Activated CD8-positive, alpha-beta memory T cell treated with anti-CD3 and anti-CD28 coated beads, Interleukin-2, amount 10 ng/mL, durations not matched to agents 7 days and 5 days (primary cell): Measurements from ENCODE around the gene MPZL2. TPM values are rescaled to one million over a fixed set of nuclear protein-coding genes. Genes with fewer than 3 reads are reported as not detected.

Experiments
- ATAC-seq: fragments of 150-1000 bp; cut with Tn5 transposase; one replicate; pipeline ENCODE4 v1.10.0; 2021; ENCODE audit warnings: moderate library complexity
- CTCF ChIA-PET: fragments of 350-600 bp; sonication (Branson Sonifier 250); formaldehyde crosslinking; loops from one replicate; lab custom pipeline; 2021; ENCODE audit warnings: antibody characterized with exemption; lab: Charles Lee
- DNase-seq: peaks from one replicate; pipeline ENCODE4 v3.0.0-alpha.2; 2020
- H3K27ac Mint-ChIP-seq: one replicate; pipeline ENCODE4 v1.8.0; 2021; ENCODE audit warnings: mild to moderate bottlenecking, mixed read lengths
- H3K27me3 Mint-ChIP-seq: one replicate; pipeline ENCODE4 v1.8.0; 2021; ENCODE audit warnings: mixed read lengths
- H3K36me3 Mint-ChIP-seq: one replicate; pipeline ENCODE4 v1.8.0; 2021; ENCODE audit warnings: mild to moderate bottlenecking, mixed read lengths
- H3K4me1 Mint-ChIP-seq: one replicate; pipeline ENCODE4 v1.8.0; 2021; ENCODE audit warnings: mixed read lengths
- H3K4me3 Mint-ChIP-seq: one replicate; pipeline ENCODE4 v1.8.0; 2021; ENCODE audit warnings: mild to moderate bottlenecking, moderate library complexity, mixed read lengths
- H3K9me3 Mint-ChIP-seq: one replicate; pipeline ENCODE4 v1.8.0; 2022; ENCODE audit warnings: low read depth, mixed read lengths
- total RNA-seq, 2 experiments: library from RNA; stranded (reverse); gene quantifications; one replicate each; pipeline ENCODE4 v1.2.3, GENCODE V29; 2021

MPZL2 gene
- total RNA-seq, 2 experiments from 2014 or later = 3.0 to 3.2 TPM

DNA sequence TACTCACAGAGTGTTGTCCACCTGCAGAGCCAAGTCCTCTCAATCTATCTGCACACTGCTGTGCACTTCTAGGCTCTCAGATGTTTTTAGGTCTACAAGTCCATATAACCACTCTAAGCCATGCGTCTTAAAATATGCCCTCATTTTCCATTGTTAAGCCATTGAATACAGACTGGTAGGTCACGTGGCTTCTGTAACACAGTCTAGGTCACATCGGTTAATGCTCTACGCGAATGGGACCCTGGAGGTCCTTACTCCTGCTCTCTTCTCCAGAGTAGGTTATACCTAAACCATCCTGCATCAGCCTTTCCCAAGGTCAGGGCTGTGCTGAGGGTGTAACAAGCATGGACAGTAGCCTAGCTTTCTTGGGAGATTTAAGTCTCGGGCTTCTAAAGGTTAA, 40.1 kb downstream of the MPZL2 start:
- Mint-ChIP-seq H3K9me3 (no peaks in the 10 kb centered on the region), H3K27ac (peak overlapping the region; percentile 97), H3K4me3 (peak overlapping the region; percentile 85), H3K36me3 (peaks cover 48% of the 10 kb centered on the region), H3K4me1 (peaks cover 86% of the 10 kb centered on the region), H3K27me3 (no peaks in the 10 kb centered on the region)
- CTCF ChIA-PET = interaction anchor here (1.2 to 4.6 kb wide), 11 partner anchors 8 to 119 kb away, joined by 4 to 48 read pairs (median 9); partner anchors contain the start of genes CD3D, CD3E and MPZL3
- ATAC-seq (peak; percentile 35), DNase-seq (peak; percentile 71)

DNA sequence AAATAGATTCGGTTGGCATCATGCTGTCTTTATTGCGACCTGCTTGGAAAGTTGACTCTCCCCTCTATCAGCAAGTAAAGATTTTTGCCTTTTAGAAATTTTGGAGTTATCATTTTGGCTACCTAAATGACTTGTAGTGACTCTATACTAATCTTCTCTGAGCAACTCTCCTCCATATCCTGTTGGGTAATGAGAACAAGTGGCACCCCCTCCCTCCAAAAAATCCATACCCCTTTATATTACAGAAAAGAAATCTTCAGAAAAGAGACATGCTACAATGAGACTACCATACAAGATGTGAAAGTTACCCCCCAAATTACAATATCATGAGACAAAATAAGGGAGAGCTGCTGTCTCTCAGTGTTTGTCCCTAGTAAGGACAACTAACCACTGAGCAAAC, 40.5 kb downstream of the MPZL2 start:
- Mint-ChIP-seq H3K27me3 (no peaks in the 10 kb centered on the region), H3K27ac (peak overlapping the region; percentile 97), H3K36me3 (peaks cover 50% of the 10 kb centered on the region), H3K4me1 (peaks cover 89% of the 10 kb centered on the region), H3K4me3 (peak overlapping the region; percentile 85), H3K9me3 (no peaks in the 10 kb centered on the region)
- ATAC-seq (no peak), DNase-seq (no peak)
- CTCF ChIA-PET = interaction anchor here (1.5 to 4.6 kb wide), 8 partner anchors 11 to 72 kb away, joined by 4 to 48 read pairs (median 15); partner anchors contain the start of gene MPZL3

DNA sequence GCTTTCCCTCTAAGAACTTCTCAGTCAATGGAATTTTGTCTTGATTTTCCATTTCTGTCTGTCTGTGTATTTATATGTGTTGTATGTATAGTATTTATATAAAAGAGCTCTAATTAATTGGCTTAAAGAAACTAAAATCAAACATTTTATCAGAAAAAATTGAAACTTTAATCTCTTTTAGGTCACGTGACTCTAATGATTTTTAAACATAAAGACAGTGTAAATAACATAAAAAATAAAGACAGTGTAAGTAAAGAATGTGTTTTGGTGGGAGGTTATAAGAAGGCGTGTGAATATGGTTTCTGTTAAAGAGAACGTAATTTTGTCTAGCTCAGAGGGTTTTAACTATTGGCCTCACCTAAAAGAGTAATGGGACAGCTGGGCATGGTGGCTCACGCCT, 41.7 kb downstream of the MPZL2 start:
- Mint-ChIP-seq H3K27me3 (no peaks in the 10 kb centered on the region), H3K4me1 (peaks cover 89% of the 10 kb centered on the region), H3K9me3 (no peaks in the 10 kb centered on the region), H3K36me3 (peaks cover 54% of the 10 kb centered on the region), H3K4me3 (peak overlapping the region; percentile 85), H3K27ac (peak overlapping the region; percentile 88)
- ATAC-seq (no peak), DNase-seq (no peak)
- CTCF ChIA-PET = interaction anchor here (0.7 to 7.5 kb wide), 8 partner anchors 10 to 53 kb away, joined by 3 to 53 read pairs (median 4); partner anchors contain the start of gene MPZL3

DNA sequence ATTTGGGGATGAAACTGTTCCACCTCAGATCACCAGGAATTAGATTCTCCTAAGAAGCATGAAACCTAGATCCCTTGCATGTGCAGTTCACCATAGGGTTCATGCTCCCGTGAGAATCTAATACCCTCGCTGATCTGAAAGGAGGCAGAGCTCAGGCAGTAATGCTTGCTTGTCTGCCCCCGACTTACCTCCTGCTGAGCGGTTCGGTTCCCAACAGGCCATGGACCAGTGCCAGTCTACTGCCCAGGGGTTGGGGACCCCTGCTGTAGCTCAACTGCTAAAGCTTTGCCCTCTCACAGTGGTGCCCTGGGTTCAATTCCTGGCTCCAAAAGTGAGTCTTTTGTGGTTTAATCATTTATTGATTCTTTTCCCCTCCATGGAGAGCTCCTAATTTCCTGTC, 42.7 kb downstream of the MPZL2 start:
- Mint-ChIP-seq H3K27ac (peak overlapping the region; percentile 98), H3K36me3 (peaks cover 49% of the 10 kb centered on the region)

DNA sequence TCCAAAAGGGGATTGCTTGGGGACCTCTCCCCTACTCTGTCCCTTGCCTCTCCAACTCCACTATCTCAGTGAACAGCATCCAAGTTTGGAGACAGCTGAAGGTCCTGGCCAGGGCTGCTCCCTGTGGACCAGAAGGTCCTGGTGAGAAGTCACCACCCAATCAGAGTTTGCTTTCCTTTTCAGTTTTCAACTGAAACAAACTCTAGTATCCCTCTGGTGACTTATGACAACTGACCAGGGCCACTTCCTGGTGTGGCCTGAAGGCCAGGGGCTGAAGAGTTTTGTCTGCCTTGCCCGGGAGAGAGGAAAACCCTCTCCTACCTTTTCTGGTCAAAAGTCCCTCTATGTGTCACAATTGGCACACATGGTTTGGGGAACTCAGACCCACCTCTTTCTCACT, 44.4 kb downstream of the MPZL2 start:
- H3K27me3 Mint-ChIP-seq = no peaks in the 10 kb centered on the region
- H3K27ac Mint-ChIP-seq = peak overlapping the region; percentile 98
- CTCF ChIA-PET = interaction anchor here (7.5 kb wide), 1 partner anchor 21 kb away, joined by 53 read pairs; no protein-coding TSS in a partner anchor
- H3K36me3 Mint-ChIP-seq = peaks cover 42% of the 10 kb centered on the region
- no peak for ATAC-seq
- H3K4me1 Mint-ChIP-seq = peaks cover 87% of the 10 kb centered on the region
- H3K9me3 Mint-ChIP-seq = no peaks in the 10 kb centered on the region
- DNase-seq = no peak
- H3K4me3 Mint-ChIP-seq = peak overlapping the region; percentile 71

More for the DNA sequence above, 42.7 kb downstream of the MPZL2 start:
- CTCF ChIA-PET = interaction anchor here (0.8 to 7.5 kb wide), 9 partner anchors 9 to 74 kb away, joined by 3 to 53 read pairs (median 3); partner anchors contain the start of gene MPZL3
- Mint-ChIP-seq H3K27me3 (no peaks in the 10 kb centered on the region), H3K4me3 (peak overlapping the region; percentile 71), H3K4me1 (peaks cover 89% of the 10 kb centered on the region), H3K9me3 (no peaks in the 10 kb centered on the region)
- no peak for ATAC-seq
- no peak for DNase-seq

DNA sequence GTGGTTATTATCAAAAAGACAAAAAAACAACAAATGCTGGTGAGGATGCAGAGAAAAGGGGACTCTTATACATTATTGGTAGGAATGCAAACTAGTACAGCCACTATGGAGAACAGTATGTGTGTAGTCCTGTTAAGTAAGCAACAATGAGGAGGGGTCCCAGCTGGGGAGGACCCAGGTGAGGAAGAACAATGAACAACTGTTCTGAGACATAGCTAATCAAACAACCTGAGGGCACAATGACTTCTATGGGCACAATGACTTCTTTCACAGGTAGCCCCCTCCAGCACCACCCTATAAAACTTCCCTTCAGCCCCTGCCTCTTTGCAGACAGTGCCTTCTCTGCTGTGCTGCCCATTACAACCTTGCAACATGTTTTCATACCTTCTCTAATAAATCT, 44.9 kb downstream of the MPZL2 start:
- Mint-ChIP-seq H3K9me3 (no peaks in the 10 kb centered on the region), H3K36me3 (peaks cover 42% of the 10 kb centered on the region), H3K4me1 (peaks cover 90% of the 10 kb centered on the region), H3K27ac (peak overlapping the region; percentile 98), H3K27me3 (no peaks in the 10 kb centered on the region), H3K4me3 (peak overlapping the region; percentile 71)
- CTCF ChIA-PET = interaction anchor here (1.5 to 7.5 kb wide), 3 partner anchors 10 to 20 kb away, joined by 5 to 53 read pairs (median 5); no protein-coding TSS in a partner anchor
- no peak for ATAC-seq
- DNase-seq = no peak

DNA sequence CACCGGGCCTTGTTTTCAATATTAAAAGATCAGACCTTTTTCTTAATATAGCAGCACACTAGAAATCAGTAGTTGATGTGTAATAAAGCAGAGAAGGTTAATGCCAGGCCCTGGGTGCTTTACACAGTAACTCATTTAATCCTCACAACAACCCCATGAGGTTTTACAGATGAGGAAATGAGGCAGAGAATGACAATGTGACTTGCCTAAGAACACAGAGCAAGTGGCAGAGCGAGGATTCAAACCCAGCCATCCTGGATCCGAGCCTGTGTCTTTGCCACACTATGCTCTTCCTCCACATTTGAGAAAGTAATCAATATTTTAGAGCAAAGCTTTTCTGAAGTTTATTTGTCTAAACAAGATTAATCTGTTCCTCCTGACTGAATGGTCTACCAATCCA, 46.5 kb downstream of the MPZL2 start:
- Mint-ChIP-seq H3K4me1 (peaks cover 96% of the 10 kb centered on the region), H3K36me3 (peaks cover 48% of the 10 kb centered on the region), H3K9me3 (no peaks in the 10 kb centered on the region), H3K4me3 (peak overlapping the region; percentile 79), H3K27ac (peak overlapping the region; percentile 98), H3K27me3 (no peaks in the 10 kb centered on the region)
- CTCF ChIA-PET = interaction anchor here (1.0 to 7.5 kb wide), 8 partner anchors 9 to 78 kb away, joined by 3 to 53 read pairs (median 5); no protein-coding TSS in a partner anchor
- ATAC-seq (peak; percentile 51), DNase-seq (no peak)

DNA sequence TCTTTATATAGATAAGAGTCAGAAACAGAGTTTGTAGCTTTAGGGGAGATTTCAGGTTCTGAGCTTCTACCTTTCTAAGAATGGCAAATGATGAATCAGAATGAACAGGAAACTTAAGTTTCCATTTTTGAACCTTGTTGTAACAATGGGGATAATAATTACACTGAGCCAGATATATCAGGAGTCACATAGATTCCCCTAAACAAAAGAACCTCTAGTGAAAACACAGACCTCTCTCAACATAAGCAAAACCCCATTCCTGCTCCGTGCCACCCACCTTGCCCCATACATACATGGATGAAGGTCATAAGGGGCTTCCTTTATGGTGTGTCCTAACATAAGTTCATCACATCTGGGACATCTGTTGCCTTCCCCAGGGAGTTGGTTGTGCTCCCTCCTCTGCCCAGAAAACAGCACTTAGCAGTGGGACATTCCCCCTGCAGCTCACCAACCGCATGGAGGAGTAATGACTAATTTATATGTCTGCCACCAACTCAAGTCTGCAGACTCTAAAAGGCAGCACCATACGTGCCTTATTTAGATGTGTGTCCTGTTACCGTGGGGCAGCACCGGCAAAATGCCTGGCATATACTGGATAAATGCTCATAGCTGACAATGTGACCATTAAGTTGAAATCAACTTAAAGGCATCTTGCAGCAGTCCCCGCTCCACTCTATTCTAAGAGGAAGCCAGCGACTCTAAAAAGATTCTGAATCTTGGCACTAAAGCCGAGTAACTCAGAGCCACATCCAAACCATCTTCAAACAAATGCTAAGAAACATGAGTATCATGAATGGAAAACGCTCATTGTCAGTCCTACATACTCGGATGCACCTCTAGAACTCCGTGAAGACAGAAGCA, 47.2 kb downstream of the MPZL2 start:
- ATAC-seq (peak; percentile 67), DNase-seq (peak; percentile 75)
- Mint-ChIP-seq H3K9me3 (no peaks in the 10 kb centered on the region), H3K4me3 (peak overlapping the region; percentile 79), H3K36me3 (peaks cover 50% of the 10 kb centered on the region), H3K4me1 (peaks cover 97% of the 10 kb centered on the region), H3K27me3 (no peaks in the 10 kb centered on the region), H3K27ac (peak overlapping the region; percentile 98)
- CTCF ChIA-PET = interaction anchor here (1.0 to 7.5 kb wide), 13 partner anchors 8 to 79 kb away, joined by 3 to 53 read pairs (median 5); partner anchors contain the start of genes JAML, MPZL2 and MPZL3

DNA sequence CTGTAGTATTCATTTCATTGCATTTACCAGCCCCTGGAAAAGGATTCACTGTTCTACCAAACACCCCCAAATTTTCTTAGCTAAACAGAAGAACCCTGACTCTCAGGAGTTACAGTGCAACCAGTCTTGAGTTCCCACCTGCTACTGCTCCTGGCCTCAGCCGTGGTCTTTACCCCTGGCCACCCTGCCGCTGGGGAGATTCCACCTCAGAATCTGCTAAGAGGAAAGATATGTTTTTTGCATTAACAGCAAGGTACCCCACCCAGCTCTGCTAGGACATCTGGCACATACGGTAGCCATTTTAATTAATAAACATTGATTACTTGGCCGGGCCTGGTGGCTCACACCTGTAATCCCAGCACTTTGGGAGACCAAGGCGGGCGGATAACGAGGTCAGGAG, 48.3 kb downstream of the MPZL2 start:
- H3K36me3 Mint-ChIP-seq = peaks cover 60% of the 10 kb centered on the region
- DNase-seq (no peak), ATAC-seq (no peak)

DNA sequence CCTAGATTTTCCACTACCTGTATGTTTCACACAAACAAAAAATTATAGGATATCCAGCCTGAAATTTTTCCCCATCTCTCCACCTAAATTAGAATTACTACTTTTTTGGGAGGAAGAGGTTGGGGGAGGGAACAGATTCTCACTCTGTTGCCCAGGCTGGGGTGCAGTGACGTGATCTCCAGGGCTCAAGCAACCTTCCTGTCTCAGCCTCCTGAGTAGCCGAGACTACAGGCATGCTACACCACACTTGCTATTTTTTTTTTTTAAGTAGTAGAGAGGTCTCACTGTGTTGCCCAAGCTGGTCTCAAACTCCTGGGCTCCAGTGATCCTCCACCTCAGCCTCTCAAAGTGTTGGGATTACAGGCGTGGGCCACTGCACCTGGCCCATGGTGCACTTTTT, 48.8 kb downstream of the MPZL2 start:
- peak; percentile 75 for DNase-seq
- Mint-ChIP-seq H3K27me3 (no peaks in the 10 kb centered on the region), H3K36me3 (peaks cover 63% of the 10 kb centered on the region), H3K4me3 (peak overlapping the region; percentile 79), H3K9me3 (no peaks in the 10 kb centered on the region), H3K4me1 (peaks cover 97% of the 10 kb centered on the region), H3K27ac (peak overlapping the region; percentile 98)
- ATAC-seq = peak; percentile 64
- CTCF ChIA-PET = interaction anchor here (1.0 to 7.5 kb wide), 10 partner anchors 9 to 80 kb away, joined by 3 to 53 read pairs (median 13); partner anchors contain the start of gene JAML

More for the DNA sequence above, 48.3 kb downstream of the MPZL2 start:
- Mint-ChIP-seq H3K9me3 (no peaks in the 10 kb centered on the region), H3K4me1 (peaks cover 97% of the 10 kb centered on the region), H3K27me3 (no peaks in the 10 kb centered on the region), H3K4me3 (peak overlapping the region; percentile 79), H3K27ac (peak overlapping the region; percentile 98)
- CTCF ChIA-PET = interaction anchor here (1.3 to 7.5 kb wide), 12 partner anchors 9 to 80 kb away, joined by 3 to 53 read pairs (median 8); partner anchors contain the start of genes JAML and MPZL3

DNA sequence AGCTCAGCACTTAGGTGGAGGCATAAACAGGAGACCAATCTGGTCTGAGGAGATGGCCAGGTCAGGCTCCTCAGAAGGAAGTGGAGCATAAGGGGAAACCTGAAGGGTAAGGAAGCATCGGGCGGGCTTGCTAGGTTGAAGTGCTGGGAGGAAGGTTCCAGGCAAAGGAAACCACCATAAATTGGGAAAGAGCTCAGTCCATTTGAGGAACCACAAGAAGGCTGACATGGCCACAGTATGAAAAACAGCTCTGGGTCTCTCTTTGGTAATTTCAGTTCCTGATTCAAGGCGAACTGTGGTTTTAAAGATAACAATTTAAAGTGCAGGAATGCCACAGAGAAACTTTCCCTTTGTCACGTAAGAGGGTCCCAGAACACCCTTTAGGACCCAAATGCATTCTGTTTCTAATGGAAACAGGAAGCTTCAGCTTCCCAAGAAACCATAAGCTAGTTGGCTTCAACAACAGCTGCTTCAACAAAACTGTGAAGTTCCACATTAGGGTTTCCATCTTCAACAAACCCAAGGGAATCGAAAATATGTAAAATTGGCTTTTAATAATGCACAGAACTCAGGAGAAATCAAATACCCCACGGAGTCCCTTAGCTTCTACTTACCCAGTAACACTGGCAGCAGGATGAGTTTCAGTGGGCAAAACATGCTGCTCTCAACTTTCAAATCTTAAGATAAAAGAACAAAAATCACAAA, 49.7 kb downstream of the MPZL2 start:
- Mint-ChIP-seq H3K27ac (peak overlapping the region; percentile 98), H3K27me3 (no peaks in the 10 kb centered on the region), H3K4me3 (peak overlapping the region; percentile 79), H3K36me3 (peaks cover 61% of the 10 kb centered on the region), H3K4me1 (peaks cover 93% of the 10 kb centered on the region), H3K9me3 (no peaks in the 10 kb centered on the region)
- DNase-seq (no peak), ATAC-seq (no peak)
- CTCF ChIA-PET = interaction anchor here (1.0 to 4.7 kb wide), 11 partner anchors 9 to 81 kb away, joined by 3 to 28 read pairs (median 10); partner anchors contain the start of genes JAML and MPZL3

DNA sequence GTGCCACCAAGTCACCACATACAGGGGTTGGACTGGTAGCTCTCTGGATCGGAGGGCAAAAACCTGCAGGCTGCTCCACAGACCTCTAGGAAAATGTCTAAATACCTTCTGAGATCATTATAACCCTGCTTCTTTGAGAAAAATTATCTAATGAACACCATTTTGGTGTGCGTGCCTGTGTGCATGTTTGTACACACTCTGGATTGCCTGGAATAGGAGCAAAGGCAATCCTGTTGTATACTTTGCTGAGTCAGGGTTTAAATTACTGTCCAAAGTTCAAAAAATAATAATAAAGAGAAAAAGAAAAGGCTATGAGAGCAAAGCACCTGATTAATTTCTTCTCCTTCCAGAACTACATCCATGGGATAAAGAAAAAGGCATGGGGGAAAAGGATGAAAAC, 50.3 kb downstream of the MPZL2 start:
- no peaks in the 10 kb centered on the region for H3K27me3 Mint-ChIP-seq
- peak overlapping the region; percentile 79 for H3K4me3 Mint-ChIP-seq
- H3K9me3 Mint-ChIP-seq = no peaks in the 10 kb centered on the region
- no peak for DNase-seq
- H3K4me1 Mint-ChIP-seq = peaks cover 93% of the 10 kb centered on the region
- no peak for ATAC-seq
- CTCF ChIA-PET = interaction anchor here (1.1 to 4.7 kb wide), 10 partner anchors 9 to 82 kb away, joined by 3 to 28 read pairs (median 10); partner anchors contain the start of genes JAML and MPZL3
- peak overlapping the region; percentile 98 for H3K27ac Mint-ChIP-seq
- peaks cover 61% of the 10 kb centered on the region for H3K36me3 Mint-ChIP-seq
